GM13977 (cell line): Measurements from ENCODE around the gene SYNDIG1.

ENCODE experiments used
- DNase-seq: peaks from one replicate; pipeline ENCODE4 v3.0.0; 2012; ENCODE audit warnings: low spot score
- CTCF ChIP-seq: IDR thresholded peaks from 2 replicates; pipeline ENCODE4 v1.5.1; 2012; ENCODE audit warnings: mild to moderate bottlenecking, control low read depth; ENCODE audit not compliant: insufficient read depth; ENCODE audit errors: extremely low read depth, missing control alignments
- in situ Hi-C: fragments of 300-500 bp; cut with MboI; formaldehyde crosslinking; loops from one replicate; pipeline ENCODE4 v1.12.0; 2022; ENCODE audit warnings: low sequenced_read_pairs, low pct_unique_long_range_greater_than_20kb, mixed read lengths, inconsistent platforms; ENCODE audit not compliant: unreplicated experiment

The SYNDIG1 gene

GRCh38 chr20:24670981-24671380, 201.6 kb downstream of the SYNDIG1 start:
- in situ Hi-C loops, result no loop called here
- DNase-seq, result no peak
- no peak for TF ChIP-seq CTCF

GRCh38 chr20:24672181-24672880, 202.9 kb downstream of the SYNDIG1 start:
- in situ Hi-C loops, result no loop called here
- DNase-seq, result no peak
- TF ChIP-seq CTCF, result no peak

- in situ Hi-C loops, result no loop called here
- TF ChIP-seq CTCF, result no peak
- DNase-seq, result no peak
Observed at GRCh38 chr20:24672886-24673677, 203.7 kb downstream of the SYNDIG1 start.

GRCh38 chr20:24673678-24674570, 204.5 kb downstream of the SYNDIG1 start:
- TF ChIP-seq CTCF, result no peak
- in situ Hi-C loops, result no loop called here
- no peak for DNase-seq

GRCh38 chr20:24674921-24675605, 205.6 kb downstream of the SYNDIG1 start:
- TF ChIP-seq CTCF, result no peak
- in situ Hi-C loops, result no loop called here
- DNase-seq, result no peak
